Thyroid gland (tissue), 4 donors: ENCODE measurements around the gene OR5B2. TPM values are rescaled to one million over a fixed set of nuclear protein-coding genes. Genes with fewer than 3 reads are reported as not detected.

Experiments used
- DNase-seq, 2 donors: peaks; one replicate each; pipeline ENCODE4 v3.0.0-alpha.2; 2019
- H3K27ac ChIP-seq, 3 donors: fragments of 200-600 bp; sonication (generic); 1 replicate in 2 of 3; 2 replicates in 1 of 3; pipeline ENCODE4 v1.5.1; 2016 to 2019; ENCODE audit warnings: mild to moderate bottlenecking in 1 of 3, moderate library complexity in 1 of 3
- H3K27me3 ChIP-seq: fragments of 200-600 bp; sonication (generic); one replicate; pipeline ENCODE4 v1.5.1; 2019
- H3K36me3 ChIP-seq, 2 donors: fragments of 200-600 bp; sonication (generic); one replicate each; pipeline ENCODE4 v1.5.1; 2016 to 2019
- H3K4me1 ChIP-seq, 2 donors: fragments of 200-600 bp; sonication (generic); one replicate each; pipeline ENCODE4 v1.5.1; 2017 to 2019
- H3K4me3 ChIP-seq, 3 donors: fragments of 200-600 bp; sonication (generic); replicated peaks in 1 of 3; 1 replicate in 2 of 3; 2 replicates in 1 of 3; pipeline ENCODE4 v1.5.1; 2016; ENCODE audit warnings: mild to moderate bottlenecking in 1 of 3
- H3K9me3 ChIP-seq: fragments of 200-600 bp; sonication (generic); one replicate; pipeline ENCODE4 v1.5.1; 2017
- POLR2A ChIP-seq, 2 donors: fragments of 450-650 bp; IDR thresholded peaks; one replicate each; pipeline ENCODE4 v1.6.1; 2017; ENCODE audit warnings: antibody characterized with exemption in 2 of 2, mild to moderate bottlenecking in 2 of 2, moderate library complexity in 1 of 2
- WGBS, 2 donors: methylation state at CpG; one replicate each; pipeline ENCODE4 v1.1.5; 2017; 5-methylcytosine and 5-hydroxymethylcytosine counted together
- intact Hi-C: fragments of 100-400 bp; cut with DNase I; formaldehyde crosslinking; loops from one replicate; pipeline ENCODE4 v1.15.1; 2023
- total RNA-seq, 4 donors: library from RNA; depleted of rRNA; stranded (reverse); fragments of >200 nt; gene quantifications; one replicate each; pipeline ENCODE4 v1.2.3, GENCODE V29; 2016
- TF ChIP-seq, protein P1 (sequence below), 6 experiments: fragments of 200-600 bp in 3 of 6; fragments of 450-650 bp in 3 of 6; sonication (generic) in 3 of 6; IDR thresholded peaks; one replicate each; pipeline ENCODE4 v1.5.1; 2016 to 2019; ENCODE audit warnings: antibody characterized with exemption in 6 of 6, mild to moderate bottlenecking in 2 of 6, inconsistent platforms in 1 of 6, moderate library complexity in 1 of 6

Gene OR5B2
- total RNA-seq, 4 donors from 2014 or later: not detected

DNA sequence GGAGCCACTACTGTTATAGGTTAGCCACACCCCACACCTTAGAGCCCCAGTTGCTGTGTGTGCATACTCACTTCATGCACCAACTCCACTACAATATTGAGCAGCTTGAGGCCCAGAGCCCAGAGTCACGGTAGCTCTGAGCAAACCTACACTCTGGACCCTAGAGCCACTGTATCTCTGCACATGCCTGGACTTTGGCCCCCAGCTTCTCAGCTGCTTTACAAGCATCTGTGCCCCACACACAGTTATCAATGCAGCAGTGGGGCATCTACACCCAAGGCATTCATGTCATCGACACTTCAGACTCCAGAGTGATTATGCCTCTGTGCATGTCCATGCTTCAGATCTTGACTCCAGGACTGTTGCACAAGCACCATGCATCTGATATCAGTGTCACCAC is 16.4 kb upstream of the OR5B2 start:
- intact Hi-C loops: no loop called here
- DNase-seq: no peak
- no peaks in the 10 kb centered on the region for H3K9me3 ChIP-seq
- no peaks in the 10 kb centered on the region for H3K27me3 ChIP-seq
- no peak overlapping the region for H3K4me3 ChIP-seq
- no peaks in the 10 kb centered on the region for H3K36me3 ChIP-seq
- WGBS, 2 donors: 96 to 100% methylated on average over 2 of the region's 2 CpGs
- TF ChIP-seq, protein P1, sequence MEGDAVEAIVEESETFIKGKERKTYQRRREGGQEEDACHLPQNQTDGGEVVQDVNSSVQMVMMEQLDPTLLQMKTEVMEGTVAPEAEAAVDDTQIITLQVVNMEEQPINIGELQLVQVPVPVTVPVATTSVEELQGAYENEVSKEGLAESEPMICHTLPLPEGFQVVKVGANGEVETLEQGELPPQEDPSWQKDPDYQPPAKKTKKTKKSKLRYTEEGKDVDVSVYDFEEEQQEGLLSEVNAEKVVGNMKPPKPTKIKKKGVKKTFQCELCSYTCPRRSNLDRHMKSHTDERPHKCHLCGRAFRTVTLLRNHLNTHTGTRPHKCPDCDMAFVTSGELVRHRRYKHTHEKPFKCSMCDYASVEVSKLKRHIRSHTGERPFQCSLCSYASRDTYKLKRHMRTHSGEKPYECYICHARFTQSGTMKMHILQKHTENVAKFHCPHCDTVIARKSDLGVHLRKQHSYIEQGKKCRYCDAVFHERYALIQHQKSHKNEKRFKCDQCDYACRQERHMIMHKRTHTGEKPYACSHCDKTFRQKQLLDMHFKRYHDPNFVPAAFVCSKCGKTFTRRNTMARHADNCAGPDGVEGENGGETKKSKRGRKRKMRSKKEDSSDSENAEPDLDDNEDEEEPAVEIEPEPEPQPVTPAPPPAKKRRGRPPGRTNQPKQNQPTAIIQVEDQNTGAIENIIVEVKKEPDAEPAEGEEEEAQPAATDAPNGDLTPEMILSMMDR (IDR thresholded peaks at IDR 0.05): no peak
- no peak for TF ChIP-seq POLR2A (IDR thresholded peaks at IDR 0.05)
- no peak overlapping the region for H3K27ac ChIP-seq
- H3K4me1 ChIP-seq: no peaks in the 10 kb centered on the region

DNA sequence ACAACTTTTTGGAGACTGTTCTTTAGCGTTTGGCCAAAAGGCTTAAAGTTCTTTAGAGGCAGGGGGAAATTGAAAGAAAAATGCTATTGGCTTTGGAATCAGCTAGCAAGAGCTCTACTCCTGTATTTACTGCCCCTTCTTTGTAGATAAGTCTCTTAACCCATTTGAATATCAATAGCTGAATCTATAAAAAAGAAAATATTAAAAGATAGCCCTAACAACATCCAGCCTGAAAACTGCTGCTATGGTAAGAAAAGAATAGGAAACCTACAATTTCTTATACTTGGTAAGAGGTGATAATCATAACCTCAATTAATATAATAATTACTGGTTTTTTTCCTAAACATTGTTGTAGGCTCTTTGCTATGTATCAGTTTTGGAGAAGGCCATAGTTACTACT is 14.2 kb upstream of the OR5B2 start, which contains the start of gene OR5B12:
TSS of gene OR5B12 (minus strand) at position 101 of the 400 bp plus-strand sequence. CDS start 2,085 bp downstream, outside the sequence.
- intact Hi-C loops: no loop called here

DNA sequence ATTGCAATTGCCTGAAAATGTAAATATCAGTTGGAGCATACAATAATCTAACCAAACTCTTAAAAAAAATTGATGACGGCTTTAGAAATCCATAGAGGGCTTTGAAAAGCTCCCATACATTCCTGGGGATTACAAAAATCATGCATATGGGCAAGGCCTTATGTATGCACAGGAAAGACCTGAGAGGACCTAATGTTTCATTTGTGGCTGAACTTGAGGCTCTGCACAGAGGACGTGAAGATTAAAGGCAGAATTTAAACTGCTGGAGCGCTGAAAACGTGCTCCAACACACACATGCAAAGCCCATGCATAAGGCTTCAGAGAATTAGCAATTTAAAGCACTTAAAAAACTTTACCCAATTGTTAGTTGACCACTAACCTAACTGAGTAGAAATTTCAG is 10.6 kb upstream of the OR5B2 start:
- Histone ChIP-seq H3K9me3 (no peaks in the 10 kb centered on the region), H3K27ac (no peak overlapping the region), H3K27me3 (no peaks in the 10 kb centered on the region), H3K36me3 (no peaks in the 10 kb centered on the region), H3K4me1 (no peaks in the 10 kb centered on the region), H3K4me3 (no peak overlapping the region)
- TF ChIP-seq, protein P1 (IDR thresholded peaks at IDR 0.05): no peak
- TF ChIP-seq POLR2A (IDR thresholded peaks at IDR 0.05): no peak
- intact Hi-C loops: no loop called here
- DNase-seq: no peak
- 52 to 59% methylated on average over 4 of the region's 4 CpGs for whole genome bisulfite sequencing, 2 donors

More for the DNA sequence above, 14.2 kb upstream of the OR5B2 start, which contains the start of gene OR5B12:
- Histone ChIP-seq H3K4me3 (no peak within 1 kb of the TSS), H3K27ac (no peak within 1 kb of the TSS), H3K4me1 (no peaks in the 10 kb centered on the region), H3K36me3 (no peaks in the 10 kb centered on the region), H3K27me3 (no peaks in the 10 kb centered on the region), H3K9me3 (no peaks in the 10 kb centered on the region)
- TF ChIP-seq POLR2A (IDR thresholded peaks at IDR 0.05): no peak
- TF ChIP-seq, protein P1 (IDR thresholded peaks at IDR 0.05): no peak
- DNase-seq: no peak
- WGBS, 2 donors: 80 to 88% methylated on average over 1 of the region's 1 CpG

DNA sequence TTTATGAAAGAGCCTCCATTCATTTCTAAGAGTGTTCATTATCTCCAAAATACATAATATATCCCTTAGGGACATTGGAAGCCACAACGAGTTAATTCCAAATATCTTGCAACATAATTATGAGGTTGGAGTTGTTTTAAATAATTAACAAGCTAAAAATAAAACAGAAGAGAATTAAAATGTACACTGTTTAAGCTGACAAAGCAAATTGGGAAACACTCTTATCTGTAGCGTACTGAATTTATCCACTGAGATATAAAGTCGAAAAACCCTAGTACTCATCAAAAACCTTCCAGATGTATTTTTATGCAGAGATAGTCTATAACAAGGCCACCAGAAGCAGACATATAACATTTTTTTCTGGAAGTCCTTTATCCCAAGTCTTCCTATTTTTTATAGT is 6.3 kb upstream of the OR5B2 start:
- Histone ChIP-seq H3K9me3 (no peaks in the 10 kb centered on the region), H3K27ac (no peak overlapping the region), H3K27me3 (no peaks in the 10 kb centered on the region), H3K36me3 (no peaks in the 10 kb centered on the region), H3K4me1 (no peaks in the 10 kb centered on the region), H3K4me3 (no peak overlapping the region)
- intact Hi-C loops: no loop called here
- TF ChIP-seq, protein P1 (IDR thresholded peaks at IDR 0.05): no peak
- TF ChIP-seq POLR2A (IDR thresholded peaks at IDR 0.05): no peak
- WGBS, 2 donors: 86 to 87% methylated on average over 3 of the region's 3 CpGs
- DNase-seq: no peak

DNA sequence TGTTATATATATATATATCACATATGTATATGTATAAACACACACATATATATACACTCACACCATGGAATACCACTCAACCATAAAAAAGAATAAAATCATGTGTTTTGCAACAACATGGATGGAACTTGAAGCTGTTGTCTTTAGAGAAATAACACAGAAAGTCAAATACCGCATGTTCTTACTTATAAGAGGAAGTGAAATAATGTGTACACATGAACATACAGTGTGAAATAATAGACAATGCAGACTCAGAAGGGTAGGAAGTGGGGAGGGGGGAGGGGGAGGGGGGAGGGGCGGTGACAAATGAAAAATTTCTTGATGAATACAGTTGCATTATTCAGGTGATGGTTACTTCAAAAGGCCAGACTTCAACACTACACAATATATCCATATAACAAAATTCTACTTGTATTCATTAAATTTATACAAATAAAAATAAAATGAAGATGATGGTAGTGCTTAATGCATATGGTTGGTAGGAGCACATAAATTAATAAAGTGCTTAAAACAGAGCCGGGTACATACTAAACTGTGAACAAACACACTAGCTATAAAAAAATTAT is 5.8 kb upstream of the OR5B2 start:
- Histone ChIP-seq H3K36me3 (no peaks in the 10 kb centered on the region), H3K27ac (no peak overlapping the region), H3K4me1 (no peaks in the 10 kb centered on the region), H3K4me3 (no peak overlapping the region), H3K27me3 (no peaks in the 10 kb centered on the region), H3K9me3 (no peaks in the 10 kb centered on the region)
- 73 to 77% methylated on average over 3 of the region's 3 CpGs for whole genome bisulfite sequencing, 2 donors
- no peak for DNase-seq
- TF ChIP-seq, protein P1 (IDR thresholded peaks at IDR 0.05): no peak
- no peak for TF ChIP-seq POLR2A (IDR thresholded peaks at IDR 0.05)
- intact Hi-C loops: no loop called here
